ENCODE data around the gene KLHDC9. TPM values are rescaled to one million over a fixed set of nuclear protein-coding genes. Genes with fewer than 3 reads are reported as not detected.

Gene KLHDC9
- total and polyA plus RNA-seq, 9 of the 15 experiments (the other 6 are each of a cell fraction or from before 2014, with no cell fraction given) = not detected

- TF ChIP-seq, protein P1, sequence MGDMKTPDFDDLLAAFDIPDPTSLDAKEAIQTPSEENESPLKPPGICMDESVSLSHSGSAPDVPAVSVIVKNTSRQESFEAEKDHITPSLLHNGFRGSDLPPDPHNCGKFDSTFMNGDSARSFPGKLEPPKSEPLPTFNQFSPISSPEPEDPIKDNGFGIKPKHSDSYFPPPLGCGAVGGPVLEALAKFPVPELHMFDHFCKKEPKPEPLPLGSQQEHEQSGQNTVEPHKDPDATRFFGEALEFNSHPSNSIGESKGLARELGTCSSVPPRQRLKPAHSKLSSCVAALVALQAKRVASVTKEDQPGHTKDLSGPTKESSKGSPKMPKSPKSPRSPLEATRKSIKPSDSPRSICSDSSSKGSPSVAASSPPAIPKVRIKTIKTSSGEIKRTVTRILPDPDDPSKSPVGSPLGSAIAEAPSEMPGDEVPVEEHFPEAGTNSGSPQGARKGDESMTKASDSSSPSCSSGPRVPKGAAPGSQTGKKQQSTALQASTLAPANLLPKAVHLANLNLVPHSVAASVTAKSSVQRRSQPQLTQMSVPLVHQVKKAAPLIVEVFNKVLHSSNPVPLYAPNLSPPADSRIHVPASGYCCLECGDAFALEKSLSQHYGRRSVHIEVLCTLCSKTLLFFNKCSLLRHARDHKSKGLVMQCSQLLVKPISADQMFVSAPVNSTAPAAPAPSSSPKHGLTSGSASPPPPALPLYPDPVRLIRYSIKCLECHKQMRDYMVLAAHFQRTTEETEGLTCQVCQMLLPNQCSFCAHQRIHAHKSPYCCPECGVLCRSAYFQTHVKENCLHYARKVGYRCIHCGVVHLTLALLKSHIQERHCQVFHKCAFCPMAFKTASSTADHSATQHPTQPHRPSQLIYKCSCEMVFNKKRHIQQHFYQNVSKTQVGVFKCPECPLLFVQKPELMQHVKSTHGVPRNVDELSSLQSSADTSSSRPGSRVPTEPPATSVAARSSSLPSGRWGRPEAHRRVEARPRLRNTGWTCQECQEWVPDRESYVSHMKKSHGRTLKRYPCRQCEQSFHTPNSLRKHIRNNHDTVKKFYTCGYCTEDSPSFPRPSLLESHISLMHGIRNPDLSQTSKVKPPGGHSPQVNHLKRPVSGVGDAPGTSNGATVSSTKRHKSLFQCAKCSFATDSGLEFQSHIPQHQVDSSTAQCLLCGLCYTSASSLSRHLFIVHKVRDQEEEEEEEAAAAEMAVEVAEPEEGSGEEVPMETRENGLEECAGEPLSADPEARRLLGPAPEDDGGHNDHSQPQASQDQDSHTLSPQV (IDR thresholded peaks at IDR 0.05) = no peak
- TF ChIP-seq CREBBP (IDR thresholded peaks at IDR 0.05; ENCODE audit: low read depth, low read length) = no peak
- no peak for TF ChIP-seq BRCA1 (IDR thresholded peaks at IDR 0.05)
- TF ChIP-seq BRCA1 (CRISPR knock-in tag; IDR thresholded peaks at IDR 0.05) = 0 out of 2 replicates have a peak, but pooled peaks have one; percentile 34
- no peak for TF ChIP-seq ZKSCAN3 (CRISPR knock-in tag; IDR thresholded peaks at IDR 0.05)
- no peak for TF ChIP-seq ZNF766 (CRISPR knock-in tag; conservative IDR thresholded peaks at IDR 0.05)
- TF ChIP-seq FUS (optimal IDR thresholded peaks at IDR 0.05; ENCODE audit: low read depth, low read length) = no peak
- no peak; the same call in 1 of the 2 replicates for TF ChIP-seq BCOR (IDR thresholded peaks at IDR 0.05)
- no peak for TF ChIP-seq THRB (CRISPR knock-in tag; conservative IDR thresholded peaks at IDR 0.05)
- TF ChIP-seq MTF1 (CRISPR knock-in tag; IDR thresholded peaks at IDR 0.05; ENCODE audit: borderline replicate concordance) = no peak
- no peak for TF ChIP-seq SMARCB1 (IDR thresholded peaks at IDR 0.05; ENCODE audit: insufficient read length, low read depth)
- no peak for TF ChIP-seq PHB (CRISPR knock-in tag; IDR thresholded peaks at IDR 0.05)
- TF ChIP-seq ZKSCAN8 (CRISPR knock-in tag; IDR thresholded peaks at IDR 0.05) = no peak
- no peak for TF ChIP-seq FOXP1 (CRISPR knock-in tag; IDR thresholded peaks at IDR 0.05)
- TF ChIP-seq, protein P2, sequence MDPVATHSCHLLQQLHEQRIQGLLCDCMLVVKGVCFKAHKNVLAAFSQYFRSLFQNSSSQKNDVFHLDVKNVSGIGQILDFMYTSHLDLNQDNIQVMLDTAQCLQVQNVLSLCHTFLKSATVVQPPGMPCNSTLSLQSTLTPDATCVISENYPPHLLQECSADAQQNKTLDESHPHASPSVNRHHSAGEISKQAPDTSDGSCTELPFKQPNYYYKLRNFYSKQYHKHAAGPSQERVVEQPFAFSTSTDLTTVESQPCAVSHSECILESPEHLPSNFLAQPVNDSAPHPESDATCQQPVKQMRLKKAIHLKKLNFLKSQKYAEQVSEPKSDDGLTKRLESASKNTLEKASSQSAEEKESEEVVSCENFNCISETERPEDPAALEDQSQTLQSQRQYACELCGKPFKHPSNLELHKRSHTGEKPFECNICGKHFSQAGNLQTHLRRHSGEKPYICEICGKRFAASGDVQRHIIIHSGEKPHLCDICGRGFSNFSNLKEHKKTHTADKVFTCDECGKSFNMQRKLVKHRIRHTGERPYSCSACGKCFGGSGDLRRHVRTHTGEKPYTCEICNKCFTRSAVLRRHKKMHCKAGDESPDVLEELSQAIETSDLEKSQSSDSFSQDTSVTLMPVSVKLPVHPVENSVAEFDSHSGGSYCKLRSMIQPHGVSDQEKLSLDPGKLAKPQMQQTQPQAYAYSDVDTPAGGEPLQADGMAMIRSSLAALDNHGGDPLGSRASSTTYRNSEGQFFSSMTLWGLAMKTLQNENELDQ (CRISPR knock-in tag; IDR thresholded peaks at IDR 0.05; ENCODE audit: borderline replicate concordance) = no peak
- TF ChIP-seq, protein P3, sequence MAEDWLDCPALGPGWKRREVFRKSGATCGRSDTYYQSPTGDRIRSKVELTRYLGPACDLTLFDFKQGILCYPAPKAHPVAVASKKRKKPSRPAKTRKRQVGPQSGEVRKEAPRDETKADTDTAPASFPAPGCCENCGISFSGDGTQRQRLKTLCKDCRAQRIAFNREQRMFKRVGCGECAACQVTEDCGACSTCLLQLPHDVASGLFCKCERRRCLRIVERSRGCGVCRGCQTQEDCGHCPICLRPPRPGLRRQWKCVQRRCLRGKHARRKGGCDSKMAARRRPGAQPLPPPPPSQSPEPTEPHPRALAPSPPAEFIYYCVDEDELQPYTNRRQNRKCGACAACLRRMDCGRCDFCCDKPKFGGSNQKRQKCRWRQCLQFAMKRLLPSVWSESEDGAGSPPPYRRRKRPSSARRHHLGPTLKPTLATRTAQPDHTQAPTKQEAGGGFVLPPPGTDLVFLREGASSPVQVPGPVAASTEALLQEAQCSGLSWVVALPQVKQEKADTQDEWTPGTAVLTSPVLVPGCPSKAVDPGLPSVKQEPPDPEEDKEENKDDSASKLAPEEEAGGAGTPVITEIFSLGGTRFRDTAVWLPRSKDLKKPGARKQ (CRISPR knock-in tag; IDR thresholded peaks at IDR 0.05) = no peak
- no peak for TF ChIP-seq RBM25 (IDR thresholded peaks at IDR 0.05; ENCODE audit: low read depth, low read length, severe bottlenecking)
- TF ChIP-seq ZNF175 (CRISPR knock-in tag; IDR thresholded peaks at IDR 0.05; ENCODE audit: low read depth) = no peak
Observed at GRCh38 chr1:161133220-161133740, 35.1 kb downstream of the KLHDC9 start (continued).

All from K562 (cell line).